RWPE1 (cell line): ENCODE data around the gene FBXO36.

Experiments
- CTCF ChIA-PET: fragments of 350-600 bp; sonication (Branson Sonifier 250); formaldehyde crosslinking; extraction: SDS; loops from one replicate; lab custom pipeline; 2021; lab: Yijun Ruan, JAX
- POLR2A ChIA-PET: fragments of 400-600 bp; formaldehyde crosslinking; extraction: SDS; loops from one replicate; lab custom pipeline; 2020; ENCODE audit warnings: antibody characterized with exemption; ENCODE audit not compliant: low non-redundant PET; lab: Yijun Ruan, JAX
- DNase-seq: peaks from one replicate; pipeline ENCODE4 v3.0.0; 2012; ENCODE audit warnings: low spot score
- H3K27ac ChIP-seq: fragments of 450-650 bp; 2 replicates; pipeline ENCODE4 v1.5.1; 2017
- TF ChIP-seq, protein P1 (sequence below): fragments of 450-650 bp; conservative IDR thresholded peaks from 2 replicates; pipeline ENCODE4 v1.5.1; 2017; ENCODE audit warnings: low read depth, mild to moderate bottlenecking

The FBXO36 gene

DNA sequence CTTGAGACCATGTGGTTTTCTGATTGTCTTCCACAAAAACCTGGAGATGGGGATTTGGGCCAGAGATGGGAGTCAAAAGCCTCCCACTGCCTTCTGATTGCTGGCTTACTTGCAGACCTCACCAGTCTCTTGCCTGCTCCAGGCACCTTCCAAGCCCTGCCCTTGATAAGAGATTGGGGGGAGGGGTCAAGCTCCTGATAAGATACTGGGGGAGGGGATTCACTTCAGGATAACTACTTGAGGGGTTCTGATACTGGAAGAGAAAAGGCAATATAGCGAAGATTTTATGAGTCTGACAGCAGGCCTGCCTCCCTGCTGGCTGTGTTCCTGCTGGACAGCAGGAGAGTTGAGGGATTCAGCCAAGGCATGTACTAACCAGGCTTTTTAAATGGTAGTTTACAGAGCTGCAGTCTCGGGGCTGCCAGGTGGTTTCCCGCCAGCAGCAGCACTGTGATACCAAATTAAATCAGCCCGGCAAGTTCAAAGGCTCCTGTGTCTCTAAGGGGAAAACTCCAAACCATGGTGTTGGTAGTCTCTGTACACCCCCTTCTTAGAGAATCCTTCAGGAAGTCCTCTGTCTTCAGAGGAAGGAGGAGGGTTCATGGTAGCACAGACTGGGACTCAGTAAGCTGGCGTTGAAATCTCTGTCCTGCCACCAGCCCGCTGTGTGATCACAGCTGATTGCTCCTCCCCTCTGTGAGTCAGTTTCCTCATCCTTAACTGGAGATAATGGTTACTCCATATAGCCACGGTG lies 58.3 kb downstream of the FBXO36 start:
- POLR2A ChIA-PET = no interaction called here
- CTCF ChIA-PET = interaction anchor here (0.5 kb wide), 1 partner anchor 868 kb away, joined by 4 read pairs; no protein-coding TSS in a partner anchor
- peak overlapping the region; percentile 74 for H3K27ac ChIP-seq
- DNase-seq = peak; percentile 55
- TF ChIP-seq, protein P1, sequence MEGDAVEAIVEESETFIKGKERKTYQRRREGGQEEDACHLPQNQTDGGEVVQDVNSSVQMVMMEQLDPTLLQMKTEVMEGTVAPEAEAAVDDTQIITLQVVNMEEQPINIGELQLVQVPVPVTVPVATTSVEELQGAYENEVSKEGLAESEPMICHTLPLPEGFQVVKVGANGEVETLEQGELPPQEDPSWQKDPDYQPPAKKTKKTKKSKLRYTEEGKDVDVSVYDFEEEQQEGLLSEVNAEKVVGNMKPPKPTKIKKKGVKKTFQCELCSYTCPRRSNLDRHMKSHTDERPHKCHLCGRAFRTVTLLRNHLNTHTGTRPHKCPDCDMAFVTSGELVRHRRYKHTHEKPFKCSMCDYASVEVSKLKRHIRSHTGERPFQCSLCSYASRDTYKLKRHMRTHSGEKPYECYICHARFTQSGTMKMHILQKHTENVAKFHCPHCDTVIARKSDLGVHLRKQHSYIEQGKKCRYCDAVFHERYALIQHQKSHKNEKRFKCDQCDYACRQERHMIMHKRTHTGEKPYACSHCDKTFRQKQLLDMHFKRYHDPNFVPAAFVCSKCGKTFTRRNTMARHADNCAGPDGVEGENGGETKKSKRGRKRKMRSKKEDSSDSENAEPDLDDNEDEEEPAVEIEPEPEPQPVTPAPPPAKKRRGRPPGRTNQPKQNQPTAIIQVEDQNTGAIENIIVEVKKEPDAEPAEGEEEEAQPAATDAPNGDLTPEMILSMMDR = no peak

DNA sequence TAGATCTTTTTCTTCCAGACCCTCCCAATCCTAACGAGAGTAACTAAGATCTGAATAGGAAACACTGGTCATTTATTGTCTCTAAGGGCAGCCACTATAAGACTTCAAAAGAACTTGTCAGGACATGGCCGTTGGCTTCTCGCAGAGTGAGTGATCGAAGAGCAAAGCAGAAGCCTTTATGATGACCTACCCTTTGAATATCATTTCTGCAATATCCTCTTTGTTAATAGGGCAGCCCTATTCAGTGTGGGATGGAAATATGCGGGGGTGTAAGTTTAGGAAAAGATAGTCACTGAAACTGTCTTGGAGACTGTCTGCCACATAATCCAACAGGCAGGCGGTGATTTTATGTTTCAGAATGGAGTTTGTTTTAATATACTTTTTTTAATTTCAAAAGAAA lies 70.9 kb downstream of the FBXO36 start:
- ChIA-PET CTCF (no interaction called here), POLR2A (no interaction called here)
- TF ChIP-seq, protein P1 = no peak
- no peak overlapping the region for H3K27ac ChIP-seq
- peak; percentile 16 for DNase-seq

DNA sequence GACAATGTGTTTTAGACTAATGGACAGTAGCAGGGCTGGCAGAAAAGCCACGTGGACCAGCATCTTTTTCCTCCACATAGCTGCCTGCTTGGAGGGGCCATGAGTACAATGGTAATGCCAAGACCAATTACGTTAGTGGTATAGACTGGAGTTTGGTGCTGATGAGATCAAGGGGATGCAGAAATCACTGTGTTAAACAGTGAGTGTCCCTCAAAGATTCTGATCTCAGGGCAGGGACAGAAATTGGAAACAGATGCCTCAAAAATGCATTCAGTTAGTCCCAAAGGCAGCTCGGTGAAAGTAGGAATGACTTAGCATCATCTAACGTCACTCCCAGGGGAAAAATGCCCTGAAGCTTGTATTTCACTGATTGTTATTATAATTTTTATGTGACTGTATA lies 74.0 kb downstream of the FBXO36 start:
- POLR2A ChIA-PET = no interaction called here
- TF ChIP-seq, protein P1 = no peak
- DNase-seq = no peak
- CTCF ChIA-PET = interaction anchor here (0.5 to 0.6 kb wide), 2 partner anchors 48 to 625 kb away, joined by 3 to 4 read pairs; no protein-coding TSS in a partner anchor
- no peak overlapping the region for H3K27ac ChIP-seq

DNA sequence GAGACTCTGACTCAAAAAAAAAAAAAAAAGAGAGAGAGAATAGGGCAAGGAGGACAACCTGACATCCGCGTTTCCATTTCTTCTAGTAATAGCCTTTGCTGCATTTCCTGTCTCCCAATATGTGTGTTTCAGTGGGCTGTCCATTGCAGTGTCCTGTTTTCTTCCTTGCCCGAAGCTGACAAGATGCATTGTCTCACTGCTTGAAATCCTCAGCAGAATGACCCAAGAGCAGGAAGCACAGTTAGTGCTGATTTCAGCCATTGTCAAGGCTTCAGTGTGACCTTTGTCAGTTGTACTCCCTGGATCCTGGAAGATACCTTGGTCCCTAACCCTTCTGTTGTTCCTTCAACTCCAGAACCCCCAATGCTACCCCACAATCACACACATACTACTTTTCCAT lies 75.3 kb downstream of the FBXO36 start:
- no peak overlapping the region for H3K27ac ChIP-seq
- no peak for DNase-seq
- CTCF ChIA-PET = no interaction called here
- POLR2A ChIA-PET = no interaction called here
- TF ChIP-seq, protein P1 = no peak

DNA sequence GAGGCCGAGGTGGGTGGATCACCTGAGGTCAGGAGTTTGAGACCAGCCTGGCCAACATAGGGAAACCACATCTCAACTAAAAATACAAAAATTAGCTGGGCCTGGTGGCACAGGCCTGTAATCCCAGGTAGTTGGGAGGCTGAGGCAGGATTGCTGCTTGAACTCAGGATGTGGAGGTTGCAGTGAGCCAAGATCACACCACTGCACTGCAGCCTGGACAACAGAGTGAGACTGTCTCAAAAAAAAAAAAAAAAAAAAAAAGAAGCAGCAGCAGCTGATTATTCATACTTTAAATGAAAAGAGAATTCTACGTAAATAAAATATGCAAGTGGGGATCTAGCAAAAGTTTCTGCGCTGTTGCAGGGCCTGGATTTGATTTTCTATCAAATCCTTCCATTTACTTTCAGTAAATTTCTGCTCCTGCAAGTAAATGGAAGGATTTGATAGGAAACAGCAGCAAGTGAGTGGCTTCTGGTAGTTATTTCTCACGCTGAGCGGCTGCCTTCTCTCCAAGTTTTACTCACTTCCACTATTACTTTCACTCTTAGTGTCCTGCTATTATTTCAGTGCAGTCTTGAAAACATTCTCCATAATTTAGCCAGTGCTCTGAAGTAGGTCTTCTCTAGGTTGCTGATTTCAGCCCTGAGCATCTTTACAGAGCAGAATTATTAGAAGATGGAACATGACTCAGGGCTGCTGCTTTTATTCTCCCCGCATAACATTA lies 78.0 kb downstream of the FBXO36 start:
- H3K27ac ChIP-seq = no peak overlapping the region
- no peak for DNase-seq
- TF ChIP-seq, protein P1 = no peak
- POLR2A ChIA-PET = no interaction called here
- CTCF ChIA-PET = interaction anchor here (0.6 kb wide), 1 partner anchor 824 kb away, joined by 5 read pairs; no protein-coding TSS in a partner anchor

DNA sequence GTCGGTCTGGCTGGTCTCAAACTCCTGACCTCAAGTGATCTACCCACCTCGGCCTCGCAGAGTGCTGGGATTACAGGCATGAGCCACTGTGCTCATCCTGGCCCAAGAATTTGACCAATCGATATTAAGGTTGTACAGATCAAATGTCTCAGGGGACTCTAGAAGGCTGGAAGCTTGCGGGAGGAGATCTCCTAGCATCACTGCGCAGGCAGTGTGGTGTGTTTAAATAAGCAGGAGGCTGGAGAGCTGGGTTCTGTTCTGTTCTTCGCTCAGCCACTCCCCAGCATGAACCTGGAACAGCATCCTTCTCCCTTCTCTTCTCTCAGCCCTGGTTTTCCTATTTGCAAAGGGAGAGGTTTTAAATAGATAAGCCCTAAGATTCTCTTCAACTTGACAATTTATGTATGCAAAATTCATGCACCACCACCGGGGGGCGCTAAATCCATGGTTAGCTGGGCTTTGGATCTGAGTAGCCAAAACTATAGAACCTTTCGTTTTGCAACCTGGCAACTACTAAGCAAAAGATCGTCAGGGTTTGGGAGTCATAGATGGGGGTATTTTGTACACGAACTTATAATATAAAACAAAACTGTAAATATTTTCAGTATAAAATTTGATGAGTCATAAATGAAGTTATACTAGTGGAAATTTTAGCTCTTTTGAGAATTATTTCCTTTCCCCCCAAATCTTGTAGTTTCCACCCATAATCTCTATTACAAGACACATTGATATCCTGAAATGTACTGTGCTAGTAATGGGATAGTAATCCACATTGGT lies 85.8 kb downstream of the FBXO36 start:
- no peak overlapping the region for H3K27ac ChIP-seq
- DNase-seq = peak; percentile 55
- CTCF ChIA-PET = interaction anchor here (0.5 to 2.0 kb wide), 16 partner anchors 10 to 1788 kb away, joined by 3 to 7 read pairs (median 4); no protein-coding TSS in a partner anchor
- TF ChIP-seq, protein P1 = peak; percentile 81
- POLR2A ChIA-PET = no interaction called here
